ENCODE measurements around the gene CHD9NB.

GRCh38 chr16:53043986-53044601, 8.6 kb downstream of the CHD9NB start:
- TF ChIP-seq, protein P1, sequence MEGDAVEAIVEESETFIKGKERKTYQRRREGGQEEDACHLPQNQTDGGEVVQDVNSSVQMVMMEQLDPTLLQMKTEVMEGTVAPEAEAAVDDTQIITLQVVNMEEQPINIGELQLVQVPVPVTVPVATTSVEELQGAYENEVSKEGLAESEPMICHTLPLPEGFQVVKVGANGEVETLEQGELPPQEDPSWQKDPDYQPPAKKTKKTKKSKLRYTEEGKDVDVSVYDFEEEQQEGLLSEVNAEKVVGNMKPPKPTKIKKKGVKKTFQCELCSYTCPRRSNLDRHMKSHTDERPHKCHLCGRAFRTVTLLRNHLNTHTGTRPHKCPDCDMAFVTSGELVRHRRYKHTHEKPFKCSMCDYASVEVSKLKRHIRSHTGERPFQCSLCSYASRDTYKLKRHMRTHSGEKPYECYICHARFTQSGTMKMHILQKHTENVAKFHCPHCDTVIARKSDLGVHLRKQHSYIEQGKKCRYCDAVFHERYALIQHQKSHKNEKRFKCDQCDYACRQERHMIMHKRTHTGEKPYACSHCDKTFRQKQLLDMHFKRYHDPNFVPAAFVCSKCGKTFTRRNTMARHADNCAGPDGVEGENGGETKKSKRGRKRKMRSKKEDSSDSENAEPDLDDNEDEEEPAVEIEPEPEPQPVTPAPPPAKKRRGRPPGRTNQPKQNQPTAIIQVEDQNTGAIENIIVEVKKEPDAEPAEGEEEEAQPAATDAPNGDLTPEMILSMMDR (IDR thresholded peaks at IDR 0.05) = no peak
- TF ChIP-seq POLR2A (IDR thresholded peaks at IDR 0.05) = peak in 2 of 3 donors; percentile 50 to 65

Measured in body of pancreas (tissue), 4 donors.